DND-41 (cell line): Measurements from ENCODE around the gene PTPRD.

Experiments
- CTCF ChIP-seq: IDR thresholded peaks from 2 replicates; pipeline ENCODE4 v1.5.1; 2012; ENCODE audit warnings: borderline replicate concordance, low read length, moderate library complexity, mild to moderate bottlenecking; ENCODE audit not compliant: poor library complexity, severe bottlenecking; ENCODE audit errors: extremely low read depth
- EZH2 ChIP-seq: IDR thresholded peaks from 3 replicates; pipeline ENCODE4 v1.6.1; 2012; ENCODE audit warnings: borderline replicate concordance, low read depth, mild to moderate bottlenecking, moderate library complexity, low read length, inconsistent platforms; ENCODE audit not compliant: severe bottlenecking

- TF ChIP-seq CTCF = no peak
- no peak for TF ChIP-seq EZH2
These were observed 1009.5 kb downstream of the PTPRD start for GRCh38 chr9:9603345-9603744.
